Measurements from ENCODE around the gene U2AF2.

DNA sequence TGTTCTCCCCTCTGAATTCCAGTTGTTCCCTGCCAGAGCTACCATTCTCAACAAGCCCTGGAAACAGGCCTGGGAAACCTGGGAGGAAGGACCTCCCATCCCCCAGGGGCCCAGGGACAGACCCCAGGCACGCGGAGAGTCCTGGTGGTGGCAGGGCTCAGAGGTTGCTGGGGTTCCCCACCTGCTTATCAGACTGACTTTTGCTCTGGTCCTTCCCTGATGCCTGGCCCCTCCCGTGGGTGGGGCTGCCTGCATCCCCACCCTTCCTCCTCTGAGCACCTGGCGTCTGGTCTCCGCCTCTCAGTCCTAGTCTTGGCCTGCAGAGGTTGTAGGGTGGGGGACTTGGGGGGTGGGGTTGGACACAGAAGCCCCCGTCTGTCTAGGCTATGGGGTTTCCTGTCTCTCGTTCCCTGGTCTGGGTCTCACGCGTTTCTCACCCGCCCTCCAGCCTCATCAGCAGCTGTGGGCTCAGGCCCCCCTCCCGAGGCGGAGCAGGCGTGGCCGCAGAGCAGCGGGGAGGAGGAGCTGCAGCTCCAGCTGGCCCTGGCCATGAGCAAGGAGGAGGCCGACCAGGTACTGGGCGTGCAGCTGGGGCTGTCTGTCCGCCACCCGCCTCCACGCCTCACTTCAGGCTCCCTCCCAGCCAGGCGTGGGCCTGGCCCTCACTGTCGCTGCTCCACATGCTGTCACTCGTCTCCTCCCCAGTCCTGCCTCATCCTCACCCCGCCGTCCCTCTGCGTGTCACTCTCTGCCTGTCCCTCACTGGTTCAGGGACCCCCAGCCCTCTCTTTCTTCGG lies 33.8 kb downstream of the U2AF2 start:
- TF ChIP-seq CTCF (conservative IDR thresholded peaks at IDR 0.05; ENCODE audit: low read depth in 2 of 2) (no peak), EZH2 (IDR thresholded peaks at IDR 0.05; ENCODE audit: low read depth, unreplicated experiment) (no peak), JUNB (IDR thresholded peaks at IDR 0.05; ENCODE audit: unreplicated experiment) (no peak), CREB1 (CRISPR knock-in tag; IDR thresholded peaks at IDR 0.05; ENCODE audit: low read depth) (no peak), POLR2AphosphoS5 (IDR thresholded peaks at IDR 0.05; ENCODE audit: low read depth) (no peak), EZH2phosphoT487 (IDR thresholded peaks at IDR 0.05; ENCODE audit: unreplicated experiment) (no peak), NANOG (IDR thresholded peaks at IDR 0.05; ENCODE audit: borderline replicate concordance) (no peak), STAT1 (IDR thresholded peaks at IDR 0.05; ENCODE audit: unreplicated experiment) (no peak)
- TF ChIP-seq, protein P1, sequence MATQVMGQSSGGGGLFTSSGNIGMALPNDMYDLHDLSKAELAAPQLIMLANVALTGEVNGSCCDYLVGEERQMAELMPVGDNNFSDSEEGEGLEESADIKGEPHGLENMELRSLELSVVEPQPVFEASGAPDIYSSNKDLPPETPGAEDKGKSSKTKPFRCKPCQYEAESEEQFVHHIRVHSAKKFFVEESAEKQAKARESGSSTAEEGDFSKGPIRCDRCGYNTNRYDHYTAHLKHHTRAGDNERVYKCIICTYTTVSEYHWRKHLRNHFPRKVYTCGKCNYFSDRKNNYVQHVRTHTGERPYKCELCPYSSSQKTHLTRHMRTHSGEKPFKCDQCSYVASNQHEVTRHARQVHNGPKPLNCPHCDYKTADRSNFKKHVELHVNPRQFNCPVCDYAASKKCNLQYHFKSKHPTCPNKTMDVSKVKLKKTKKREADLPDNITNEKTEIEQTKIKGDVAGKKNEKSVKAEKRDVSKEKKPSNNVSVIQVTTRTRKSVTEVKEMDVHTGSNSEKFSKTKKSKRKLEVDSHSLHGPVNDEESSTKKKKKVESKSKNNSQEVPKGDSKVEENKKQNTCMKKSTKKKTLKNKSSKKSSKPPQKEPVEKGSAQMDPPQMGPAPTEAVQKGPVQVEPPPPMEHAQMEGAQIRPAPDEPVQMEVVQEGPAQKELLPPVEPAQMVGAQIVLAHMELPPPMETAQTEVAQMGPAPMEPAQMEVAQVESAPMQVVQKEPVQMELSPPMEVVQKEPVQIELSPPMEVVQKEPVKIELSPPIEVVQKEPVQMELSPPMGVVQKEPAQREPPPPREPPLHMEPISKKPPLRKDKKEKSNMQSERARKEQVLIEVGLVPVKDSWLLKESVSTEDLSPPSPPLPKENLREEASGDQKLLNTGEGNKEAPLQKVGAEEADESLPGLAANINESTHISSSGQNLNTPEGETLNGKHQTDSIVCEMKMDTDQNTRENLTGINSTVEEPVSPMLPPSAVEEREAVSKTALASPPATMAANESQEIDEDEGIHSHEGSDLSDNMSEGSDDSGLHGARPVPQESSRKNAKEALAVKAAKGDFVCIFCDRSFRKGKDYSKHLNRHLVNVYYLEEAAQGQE (IDR thresholded peaks at IDR 0.05; ENCODE audit: unreplicated experiment) = no peak

All from GM23338 (cell line).